ENCODE measurements around the gene ENAH. TPM values are rescaled to one million over a fixed set of nuclear protein-coding genes. Genes with fewer than 3 reads are reported as not detected.
"Not testable (repeated sequence)": the region's sequence is repeated elsewhere in the genome, so short reads cannot be mapped to it uniquely, and the experiment has no call there.

Gene ENAH
- polyA plus RNA-seq, 3 donors, result 89.0 to 107 (median 103) TPM

DNA sequence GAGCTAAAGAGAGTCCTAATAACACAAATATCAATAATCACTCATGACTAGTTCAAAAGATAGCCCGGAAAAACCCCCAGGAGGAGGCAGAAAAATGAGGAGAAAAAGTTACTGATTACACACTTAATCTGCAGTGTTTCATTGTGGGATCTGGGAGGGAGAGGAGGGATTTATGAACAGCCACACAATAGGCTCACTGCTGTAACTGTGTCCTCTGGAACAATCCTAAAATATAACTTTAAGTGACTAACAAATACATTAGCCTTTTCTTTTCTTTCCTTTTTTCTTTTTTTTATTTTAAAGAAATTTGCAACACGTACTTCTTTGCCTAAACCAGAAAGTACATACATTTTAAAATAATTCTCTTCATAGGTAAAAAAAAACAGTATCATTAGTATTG lies 118.8 kb downstream of the ENAH start:
- no peak for DNase-seq

DNA sequence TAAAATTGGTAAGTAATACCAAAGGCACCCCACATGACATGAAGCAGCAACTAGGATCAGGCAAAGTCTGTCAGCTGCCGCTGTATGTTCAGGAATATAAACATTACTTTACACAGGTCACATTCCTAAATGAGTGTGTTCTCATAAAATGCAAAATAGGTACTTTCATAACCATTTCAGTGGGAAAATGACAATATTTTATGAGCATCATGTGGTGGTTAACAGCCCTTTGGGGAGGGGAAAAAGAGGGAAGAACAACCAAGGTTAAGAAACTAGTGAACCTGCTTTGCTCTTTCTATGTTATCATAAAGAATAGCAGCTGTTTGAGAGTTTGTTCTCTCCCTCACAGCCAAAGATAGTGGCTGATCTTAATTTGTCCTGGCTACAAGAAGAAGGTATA lies 119.7 kb downstream of the ENAH start:
- DNase-seq, result no peak

DNA sequence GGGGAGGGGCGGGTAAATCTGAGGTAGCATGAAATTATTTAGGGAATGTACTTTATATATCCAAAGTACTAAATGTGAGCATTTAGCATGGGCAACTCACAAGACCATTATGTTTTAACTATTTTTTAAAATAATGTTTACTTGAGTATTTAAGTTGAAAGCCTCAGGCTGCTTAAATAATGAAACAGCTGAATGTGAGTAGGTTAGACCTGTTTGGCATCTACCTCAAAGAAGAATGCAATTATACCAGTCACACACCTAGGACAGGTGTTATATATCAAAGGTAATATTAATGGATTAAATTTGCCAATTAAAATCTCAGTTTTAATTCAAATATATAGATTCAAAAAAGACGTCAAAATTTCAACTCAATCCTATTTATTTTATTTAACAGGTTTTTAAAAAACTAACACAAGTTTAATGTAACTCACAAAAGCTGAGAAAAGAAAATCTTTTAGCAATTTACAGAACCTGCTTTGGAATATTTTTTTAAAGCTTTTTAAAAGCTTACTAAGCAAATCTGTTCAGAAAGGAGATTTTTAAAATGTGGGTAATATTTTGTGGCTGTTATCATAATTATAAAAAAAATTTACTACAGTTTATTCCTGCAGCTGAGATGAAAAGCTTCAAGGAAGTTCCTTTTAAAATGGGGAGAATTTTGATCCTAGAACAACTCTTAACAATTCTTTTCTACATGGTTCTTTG lies 120.5 kb downstream of the ENAH start:
- no peak for DNase-seq

DNA sequence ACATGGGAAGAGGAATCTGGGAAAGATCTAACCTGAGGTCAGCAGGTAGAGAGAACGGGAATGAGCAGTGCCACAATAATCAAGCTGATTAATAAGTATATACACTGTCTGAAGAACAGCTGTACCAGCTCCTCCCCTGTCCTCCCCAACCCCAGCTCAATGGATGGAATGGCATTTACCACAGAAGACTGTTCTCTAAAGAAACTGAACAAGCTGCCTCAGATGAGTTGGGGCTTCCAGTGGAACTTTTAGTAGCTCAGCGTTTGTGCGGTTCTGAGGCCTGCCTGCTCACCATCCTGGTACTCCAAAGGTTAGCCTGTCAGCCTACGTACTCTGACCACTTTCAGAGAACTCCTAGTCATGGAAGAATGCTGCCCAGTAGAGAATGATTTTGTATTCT lies 123.2 kb downstream of the ENAH start:
- no peak for DNase-seq

DNA sequence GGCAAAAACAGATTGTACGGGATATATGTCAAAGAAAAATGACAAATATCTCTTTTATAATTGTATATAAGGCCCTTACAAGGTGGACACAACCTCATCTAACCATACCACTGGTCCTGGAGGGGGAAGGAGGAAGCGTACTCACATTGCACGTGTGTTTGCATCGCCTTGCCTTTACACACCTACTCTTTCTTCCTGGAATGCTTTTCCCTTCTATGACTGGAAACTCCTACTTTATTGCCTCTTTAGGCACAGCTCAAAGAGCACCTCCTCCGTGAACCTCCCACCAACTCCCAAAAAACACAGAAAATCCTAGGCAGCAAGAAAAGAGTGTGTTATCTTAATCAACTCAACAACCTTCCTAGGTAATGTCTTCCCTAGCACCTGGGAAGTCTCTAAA lies 125.3 kb downstream of the ENAH start:
- no peak for DNase-seq

DNA sequence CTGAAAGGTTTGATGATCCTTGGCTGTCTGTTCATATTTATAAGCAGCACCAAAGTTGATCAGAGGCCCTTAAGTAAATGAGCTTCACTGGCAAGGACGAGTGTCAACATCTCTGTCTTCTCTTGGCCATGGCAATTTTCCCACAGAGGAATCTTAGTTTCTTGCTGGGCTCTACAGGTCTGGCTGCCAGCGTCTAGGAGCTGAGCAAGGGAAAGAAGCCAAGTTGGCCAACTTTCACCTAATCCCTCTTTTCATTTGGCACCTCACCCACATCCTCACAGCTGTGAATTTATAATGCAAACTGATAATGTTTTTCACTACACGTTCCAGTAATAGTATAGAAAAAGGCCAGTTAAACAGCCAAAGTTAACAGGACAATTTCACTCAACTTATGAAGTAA lies 126.0 kb downstream of the ENAH start:
- DNase-seq, result no peak

DNA sequence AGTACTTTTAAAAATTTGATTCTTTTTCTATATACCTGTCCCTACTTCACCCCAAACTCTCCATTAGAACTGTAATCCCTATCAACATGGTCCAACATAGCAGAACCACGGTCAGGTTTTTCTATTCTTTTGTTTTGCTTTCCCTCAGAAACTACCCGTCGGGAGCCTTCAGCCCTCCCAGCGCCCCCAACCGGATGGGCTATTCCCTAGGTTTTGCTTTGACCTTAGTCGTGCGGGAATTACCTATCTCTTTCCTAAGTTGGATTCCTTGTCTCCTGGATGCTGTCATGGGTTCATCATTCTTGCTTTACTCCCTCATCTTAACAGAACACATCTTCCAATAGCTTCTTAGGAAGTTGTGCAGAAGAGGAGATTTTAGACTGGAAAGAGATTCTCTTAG lies 127.5 kb downstream of the ENAH start:
- no peak for DNase-seq

DNA sequence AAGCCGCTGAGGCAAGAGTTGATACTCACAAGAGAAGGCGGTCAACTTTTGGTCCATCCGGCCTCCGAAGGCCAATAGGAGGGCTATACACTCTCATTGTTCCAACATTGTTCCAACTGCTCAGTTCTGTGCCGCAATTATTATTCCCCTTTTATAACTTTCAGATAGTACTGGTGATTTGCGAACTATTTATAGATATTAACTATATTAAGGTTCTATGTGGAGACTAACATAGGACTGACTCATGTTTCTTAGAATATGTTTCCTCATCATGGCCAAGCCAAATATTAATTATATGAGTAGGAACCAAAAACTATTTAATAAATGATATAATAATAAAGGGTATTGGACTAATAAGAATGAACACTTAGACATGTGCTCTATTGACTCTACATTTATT lies 128.4 kb downstream of the ENAH start:
- no peak for DNase-seq

DNA sequence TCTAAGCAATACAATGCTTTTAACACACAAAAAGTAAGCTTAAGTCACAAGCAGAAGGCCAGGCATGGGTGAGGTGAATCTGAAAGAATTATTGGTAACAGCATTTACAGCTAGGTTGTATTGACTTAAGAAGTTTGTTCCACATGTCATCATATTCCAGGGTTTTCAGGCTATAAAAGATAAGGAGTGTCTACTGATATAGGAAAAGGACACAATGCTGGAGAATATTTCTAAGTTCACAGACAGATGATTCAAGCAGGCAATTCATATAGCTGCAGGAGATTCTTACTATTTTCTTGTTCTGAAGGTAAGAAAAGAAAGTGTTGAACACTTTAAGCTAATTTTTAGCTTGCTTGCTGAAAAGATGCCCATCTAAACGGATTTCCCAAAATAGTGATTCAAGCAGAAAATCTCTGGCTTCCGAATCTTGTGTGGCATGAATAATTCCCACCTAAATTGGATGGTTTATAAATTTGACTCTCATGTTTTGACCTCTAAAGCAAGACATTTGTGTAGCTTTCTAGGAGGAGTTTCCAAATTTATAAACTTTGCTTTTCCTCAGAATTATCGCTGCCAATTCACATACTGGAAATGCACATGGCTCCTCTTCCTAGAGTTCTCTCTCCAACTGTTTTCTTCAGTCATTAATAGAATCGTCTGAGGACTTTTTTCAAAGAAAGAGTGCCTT lies 129.5 kb downstream of the ENAH start:
- DNase-seq, result no peak

DNA sequence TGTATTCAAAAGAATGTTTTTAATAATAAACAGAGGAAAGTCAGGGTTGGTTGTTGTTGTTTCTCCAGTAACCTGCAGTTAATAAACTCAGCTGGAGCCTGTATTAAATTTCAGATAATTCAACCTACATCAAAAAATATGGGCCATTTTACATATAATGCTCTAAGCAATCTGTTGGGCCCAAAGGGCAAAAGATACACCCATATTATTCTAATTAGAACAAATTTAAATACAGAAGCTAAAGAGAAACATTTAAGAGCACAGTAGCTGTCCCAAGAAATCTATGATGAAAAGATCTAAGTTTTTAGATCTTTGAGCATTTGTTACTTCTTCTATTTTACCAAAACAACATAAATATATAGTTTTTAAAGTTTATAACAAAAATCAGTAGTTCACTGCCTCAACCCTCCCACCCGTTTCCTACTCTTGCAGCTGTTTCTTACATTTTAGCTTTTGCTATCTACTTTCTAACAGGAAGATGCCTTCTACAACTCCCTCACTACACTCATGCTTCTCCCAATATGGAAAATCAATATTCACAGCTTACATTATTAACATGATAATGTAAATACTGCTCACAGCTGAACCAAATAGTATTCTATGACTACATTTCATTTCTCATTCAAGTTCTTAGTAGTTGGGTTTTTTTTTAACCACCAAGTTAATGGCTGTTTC lies 130.2 kb downstream of the ENAH start:
- DNase-seq, result no peak

DNA sequence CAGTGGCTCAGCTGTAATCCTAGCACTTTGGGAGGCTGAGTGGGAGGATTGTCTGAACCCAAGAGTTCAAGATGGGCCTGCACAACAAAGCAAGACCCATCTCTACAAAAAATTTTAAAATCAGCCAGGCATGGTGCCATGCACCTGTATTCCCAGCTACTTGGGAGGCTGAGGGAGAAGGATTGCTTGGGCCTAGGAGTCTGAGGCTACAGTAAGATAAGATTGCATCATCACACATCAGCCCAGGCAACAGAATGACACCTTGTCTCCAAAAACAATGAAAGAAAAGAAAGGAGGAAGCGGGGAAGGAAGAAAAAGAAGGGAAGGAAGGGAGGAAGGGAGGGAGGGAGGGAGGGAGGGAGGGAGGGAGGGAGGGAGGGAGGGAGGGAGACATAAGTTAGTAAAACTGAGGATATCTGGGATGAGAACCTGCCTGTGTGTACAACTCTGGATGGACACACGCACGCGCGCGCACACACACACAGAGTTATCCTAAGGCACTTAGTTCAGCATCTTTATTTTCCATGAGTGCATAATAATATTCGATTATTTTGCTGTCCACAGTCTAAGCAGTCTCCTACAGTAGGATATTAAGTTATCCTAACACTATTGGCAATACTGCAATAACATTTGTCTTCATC lies 132.2 kb downstream of the ENAH start:
- DNase-seq, result no peak

DNA sequence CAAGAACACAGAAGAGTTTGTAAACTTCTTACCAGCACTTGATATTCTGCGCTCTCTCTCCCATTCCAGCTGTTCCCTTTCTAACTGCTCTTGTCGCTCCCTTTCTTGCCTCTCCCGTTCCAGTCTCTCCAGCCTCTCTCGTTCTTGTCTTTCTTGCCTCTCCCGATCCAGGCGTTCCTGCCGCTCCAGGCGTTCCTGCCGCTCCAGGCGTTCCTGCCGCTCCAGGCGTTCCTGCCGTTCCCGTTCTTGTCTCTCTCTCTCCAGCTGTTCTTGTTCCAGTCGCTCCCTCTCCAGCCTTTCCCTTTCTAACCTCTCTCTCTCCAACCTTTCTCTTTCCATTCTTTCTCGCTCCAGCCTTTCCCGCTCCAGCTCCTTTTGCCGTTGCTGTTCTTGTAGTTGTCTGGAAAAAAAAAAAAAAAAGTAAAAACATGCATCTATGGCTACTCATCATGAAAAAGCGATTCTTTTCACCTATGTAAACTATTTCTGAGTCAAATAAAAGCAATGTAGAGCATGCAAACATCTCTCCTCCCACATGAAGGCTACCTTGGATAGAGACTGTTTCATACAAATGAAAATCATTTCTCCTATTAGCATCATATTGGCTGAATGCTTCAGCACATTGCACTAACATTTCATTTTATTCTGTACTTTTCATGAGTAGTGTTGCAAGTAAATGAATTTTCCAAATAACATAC lies 133.6 kb downstream of the ENAH start:
- no peak for DNase-seq

DNA sequence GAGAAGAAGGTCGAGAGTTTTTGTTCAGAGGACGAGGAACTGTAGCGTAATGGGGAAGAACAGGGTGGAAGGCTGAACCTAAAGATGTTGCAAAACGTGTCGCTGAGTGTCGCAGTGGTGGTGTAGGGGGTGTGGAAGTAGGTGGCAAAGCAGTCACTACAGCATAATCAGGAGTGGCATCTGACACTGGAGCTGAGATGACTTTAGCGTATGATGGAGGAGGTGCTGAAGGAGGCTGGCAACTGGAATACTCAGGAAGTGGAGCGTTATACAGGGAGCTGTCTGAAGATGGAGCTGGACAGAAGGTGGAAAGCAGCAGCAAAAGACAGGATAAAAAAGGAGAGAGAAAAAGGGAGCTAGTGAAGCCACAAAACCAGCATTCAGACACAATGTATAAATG lies 135.2 kb downstream of the ENAH start:
- DNase-seq, result no peak

DNA sequence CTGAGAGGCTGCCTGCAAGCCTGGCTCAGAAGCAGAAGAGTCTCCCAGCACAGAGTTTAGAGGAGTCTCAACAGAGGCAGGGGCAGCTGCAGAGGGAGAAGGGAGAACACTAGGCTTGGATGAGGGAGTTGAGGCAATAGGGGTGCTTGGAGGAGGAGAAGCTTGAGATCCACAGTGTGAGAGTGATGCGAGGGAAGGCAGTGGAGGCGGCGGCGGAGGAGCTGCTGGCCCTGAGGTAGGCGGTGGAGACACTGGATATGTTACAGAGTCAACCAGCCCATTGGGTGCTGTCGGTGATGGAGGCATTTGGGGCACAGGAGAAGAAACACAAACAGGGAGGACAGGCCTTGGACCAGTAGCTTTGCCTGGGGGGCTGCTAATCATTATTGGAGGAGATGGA lies 135.7 kb downstream of the ENAH start:
- no peak for DNase-seq

DNA sequence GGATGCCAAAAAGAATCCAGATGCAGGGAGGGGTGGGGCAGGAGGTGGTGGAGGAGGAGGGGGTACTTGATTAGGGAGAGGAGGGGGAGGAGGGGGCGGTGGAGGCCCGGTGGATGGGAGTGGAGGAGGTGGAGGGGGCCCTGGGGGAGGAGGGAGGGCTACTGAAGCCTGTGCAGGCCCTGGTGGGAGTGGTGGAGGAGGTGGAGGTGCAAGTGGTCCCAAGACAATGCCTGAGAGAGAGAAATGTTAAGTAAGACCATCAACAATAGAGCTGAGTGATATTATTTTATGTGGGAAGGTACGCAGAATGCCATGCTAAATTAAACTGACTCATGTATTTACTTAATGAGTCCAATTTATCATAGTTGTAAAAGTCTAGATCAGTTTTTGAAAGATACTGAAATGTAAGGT lies 138.2 kb downstream of the ENAH start:
- no peak for DNase-seq

DNA sequence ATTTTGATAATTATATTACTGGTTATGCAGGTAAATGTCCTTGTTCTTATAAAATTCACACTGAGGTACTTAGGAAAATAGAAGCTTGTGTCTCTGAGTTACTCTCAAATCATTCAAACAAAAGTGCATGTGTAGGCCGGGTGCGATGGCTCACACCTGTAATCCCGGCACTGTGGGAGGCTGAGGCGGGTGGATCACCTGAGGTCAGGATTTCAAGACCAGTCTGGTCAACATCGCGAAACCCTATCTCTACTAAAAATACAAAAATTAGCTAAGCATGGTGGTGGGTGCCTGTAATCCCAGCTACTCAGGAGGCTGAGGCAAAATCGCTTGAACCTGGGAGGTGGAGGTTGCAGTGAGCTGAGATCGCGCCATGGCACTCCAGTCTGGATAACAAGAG lies 139.3 kb downstream of the ENAH start:
- not testable (repeated sequence) for DNase-seq

DNA sequence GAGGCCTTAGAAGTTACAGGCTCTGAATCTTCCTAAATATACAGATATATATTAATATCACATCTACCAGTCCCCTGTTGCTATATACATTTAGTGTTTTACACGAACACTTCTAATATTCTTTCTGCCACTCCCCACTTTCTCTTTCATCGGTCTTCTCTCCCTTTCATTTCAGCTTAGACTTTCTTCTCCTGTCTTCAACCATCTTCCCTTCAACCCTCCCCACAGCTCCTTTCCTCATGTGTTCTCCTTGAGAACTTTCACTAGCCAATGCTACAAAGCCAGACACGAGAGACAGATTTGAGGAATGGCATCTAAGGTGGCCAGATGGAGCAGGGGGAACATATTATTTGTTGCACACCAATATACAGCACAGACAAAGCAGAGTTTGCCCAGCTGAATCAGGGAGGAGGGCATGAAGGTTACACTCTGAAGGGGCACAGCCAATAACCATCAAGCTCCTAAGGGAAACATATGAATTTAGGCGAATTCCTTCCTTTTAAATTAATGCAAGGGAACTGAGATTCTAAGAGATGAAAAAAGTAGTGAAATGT lies 141.0 kb downstream of the ENAH start:
- no peak for DNase-seq

DNA sequence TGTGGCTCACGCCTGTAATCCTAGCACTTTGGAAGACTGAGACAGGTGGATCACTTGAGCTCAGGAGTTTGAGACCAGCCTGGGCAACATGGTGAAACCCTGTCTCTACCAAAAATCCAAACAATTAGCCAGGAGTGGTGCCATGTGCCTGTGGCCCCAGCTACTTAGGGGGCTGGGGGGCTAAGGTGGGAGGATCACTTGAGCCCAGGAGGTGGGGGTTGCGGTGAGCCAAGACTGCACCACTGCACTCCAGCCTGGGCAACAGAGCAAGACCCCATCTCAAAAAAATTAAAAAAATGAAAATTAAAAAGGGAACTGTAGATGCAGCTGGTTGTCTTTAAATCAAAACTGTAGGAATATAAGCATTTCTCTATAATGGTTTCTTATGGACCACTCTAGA lies 142.2 kb downstream of the ENAH start:
- not testable (repeated sequence) for DNase-seq

DNA sequence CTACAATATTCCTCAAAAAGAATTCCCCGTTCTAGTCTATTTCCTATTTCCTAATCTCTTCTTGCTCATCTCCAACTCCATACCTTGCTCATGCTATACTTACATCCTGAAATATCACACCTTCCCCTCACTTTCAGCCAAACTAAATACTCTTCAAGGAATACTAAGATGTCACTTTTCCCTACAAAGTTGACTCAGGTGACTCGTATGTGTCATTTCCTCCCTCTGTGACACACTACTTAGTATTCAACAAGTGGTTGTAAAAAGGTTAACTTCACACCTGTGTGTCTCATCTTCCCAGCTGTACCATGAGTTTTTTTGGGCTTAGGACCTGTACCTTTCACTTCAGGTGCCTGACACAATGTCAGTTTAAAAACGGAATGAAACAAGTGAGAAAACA lies 143.2 kb downstream of the ENAH start:
- no peak for DNase-seq

DNA sequence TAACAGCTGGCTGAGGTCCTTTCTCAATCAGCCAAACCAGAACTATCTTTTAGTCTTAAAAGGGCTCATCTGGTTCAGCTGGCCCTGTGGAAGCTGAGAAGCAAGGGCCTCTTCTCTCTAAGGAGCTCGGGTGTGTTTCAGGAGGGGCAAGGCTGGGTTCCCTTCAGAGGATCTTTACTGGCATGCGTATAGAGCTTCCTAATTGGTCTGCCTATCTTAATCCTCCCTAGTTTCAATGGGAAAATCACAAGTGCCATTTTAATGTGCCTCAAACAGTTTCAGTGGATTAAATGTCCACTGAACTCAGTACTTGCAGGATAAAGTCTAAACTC lies 143.6 kb downstream of the ENAH start:
- no peak for DNase-seq

DNA sequence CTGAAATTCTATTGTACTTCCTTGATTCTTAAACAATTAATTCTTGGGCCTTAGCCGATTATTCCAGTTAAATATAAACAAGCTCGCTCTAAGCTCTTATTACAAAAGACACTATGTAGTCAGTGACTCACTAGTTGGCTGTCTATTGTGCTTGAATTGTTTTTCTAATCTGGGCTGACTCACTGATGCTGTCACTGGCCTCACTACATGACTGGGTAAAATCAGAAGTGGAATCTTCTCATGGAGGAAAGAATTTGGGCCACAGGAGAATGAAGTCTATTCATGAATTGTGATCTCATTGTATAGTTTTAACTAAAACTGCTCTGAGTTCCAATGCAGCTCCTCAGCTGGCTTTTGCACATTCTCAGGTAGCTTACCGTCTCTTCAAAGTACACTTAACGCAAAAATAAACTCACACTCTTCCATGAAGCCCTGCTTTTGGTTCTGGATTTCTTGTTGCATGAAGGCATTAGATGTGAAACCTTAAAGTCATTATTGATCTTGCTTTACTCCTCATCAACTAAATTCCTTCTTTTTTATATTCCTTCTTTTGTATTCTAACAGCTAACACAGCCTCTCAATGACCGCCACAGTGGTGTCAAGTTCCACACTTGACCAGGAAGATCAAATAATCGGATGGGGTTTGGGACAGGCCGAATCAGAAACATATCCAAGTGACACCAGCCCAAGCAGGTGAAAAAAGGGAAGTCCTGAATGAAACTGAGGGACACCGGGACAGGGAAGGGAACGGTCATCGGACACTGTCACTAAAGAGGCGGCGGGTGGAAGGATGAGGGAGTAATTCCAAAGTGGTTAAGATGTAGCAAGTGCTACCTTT lies 144.2 kb downstream of the ENAH start:
- no peak for DNase-seq

Measured in renal pelvis (tissue), 4 donors.